K562 (cell line): ENCODE data around the gene FHIT.

Experiments used
- BACH1 ChIP-seq: fragments of 200-800 bp; sonication (Bioruptor generic); IDR thresholded peaks from 2 replicates; pipeline ENCODE4 v1.6.1; 2016; ENCODE audit warnings: missing genetic modification characterization, missing compliant biosample characterization
- CTCF ChIP-seq, 3 experiments: IDR thresholded peaks in 2 of 3; conservative IDR thresholded peaks in 1 of 3; 2 replicates each; pipeline ENCODE4 v1.5.1; 2011 to 2012; ENCODE audit warnings: low read length in 3 of 3, mild to moderate bottlenecking in 3 of 3, control low read depth in 2 of 3, improper control_type of control experiment in 1 of 3, inconsistent platforms in 1 of 3, low read depth in 1 of 3, mixed read lengths in 1 of 3, moderate library complexity in 1 of 3; ENCODE audit not compliant: insufficient read depth in 2 of 3
- EGR1 ChIP-seq: fragments of 450-650 bp; conservative IDR thresholded peaks from 2 replicates; pipeline ENCODE4 v1.6.1; 2017; ENCODE audit warnings: mild to moderate bottlenecking
- HDAC8 ChIP-seq: fragments of 450-650 bp; IDR thresholded peaks from 2 replicates; pipeline ENCODE4 v1.6.1; 2016; ENCODE audit warnings: mild to moderate bottlenecking, missing genetic modification characterization, moderate library complexity, missing compliant biosample characterization
- MECOM ChIP-seq: fragments of 250-450 bp; sonication (Bioruptor Pico); IDR thresholded peaks from 2 replicates; pipeline ENCODE4 v1.8.0; 2022; ENCODE audit warnings: inconsistent platforms
- MYC ChIP-seq, 2 experiments: fragments of 250-450 bp in 1 of 2; sonication (Bioruptor Pico) in 1 of 2; IDR thresholded peaks; 2 replicates each; pipeline versions ENCODE4 v1.5.1 to v1.6.1; 2012 to 2021; ENCODE audit warnings: low read depth in 2 of 2, borderline replicate concordance in 1 of 2, improper control_type of control experiment in 1 of 2, low read length in 1 of 2, mild to moderate bottlenecking in 1 of 2, moderate library complexity in 1 of 2
- POLR2AphosphoS2 ChIP-seq: IDR thresholded peaks from 2 replicates; pipeline ENCODE4 v1.6.1; 2012; ENCODE audit warnings: low read length, improper control_type of control experiment
- RBM39 ChIP-seq: fragments of 200-400 bp; formaldehyde crosslinking; optimal IDR thresholded peaks from 2 replicates; pipeline ENCODE3; 2018; ENCODE audit warnings: low read depth, low read length
- RCOR1 ChIP-seq, 2 experiments: IDR thresholded peaks; 2 replicates each; pipeline ENCODE4 v1.6.1; 2012; ENCODE audit warnings: low read depth in 2 of 2, low read length in 2 of 2, borderline replicate concordance in 1 of 2, improper control_type of control experiment in 1 of 2
- ZNF24 ChIP-seq: fragments of 450-650 bp; IDR thresholded peaks from 2 replicates; pipeline ENCODE4 v1.6.1; 2016

- TF ChIP-seq POLR2AphosphoS2 (no peak), BACH1 (tag) (no peak), CTCF (IDR thresholded peaks at IDR 0.05 in 2 of 3, conservative IDR thresholded peaks at IDR 0.05 in 1 of 3; ENCODE audit: insufficient read depth in 2 of 3, low read depth in 1 of 3, low read length in 3 of 3) (no peak), MYC (IDR thresholded peaks at IDR 0.05; ENCODE audit: low read depth, low read length) (no peak), MYC (CRISPR knock-in tag; IDR thresholded peaks at IDR 0.05; ENCODE audit: borderline replicate concordance, low read depth) (no peak), HDAC8 (tag) (no peak), EGR1 (no peak), MECOM (CRISPR knock-in tag) (no peak), RCOR1 (IDR thresholded peaks at IDR 0.05; ENCODE audit: borderline replicate concordance in 1 of 2, low read depth in 2 of 2, low read length in 2 of 2) (no peak), ZNF24 (no peak), RBM39 (no peak)
Measured at GRCh38 chr3:59734061-59734460, 1517.2 kb downstream of the FHIT start.
